Measurements from ENCODE around the gene CERK. TPM values are rescaled to one million over a fixed set of nuclear protein-coding genes. Genes with fewer than 3 reads are reported as not detected.

The CERK gene
- total and polyA plus RNA-seq, 7 donors = 13.0 to 38.1 (median 26.9) TPM

GRCh38 chr22:46748908-46749675, 11.0 kb upstream of the CERK start:
- 63 to 74% (median 64%) methylated on average over 14 to 15 of the region's 15 CpGs for whole genome bisulfite sequencing, 3 donors
- H3K27me3 ChIP-seq (ENCODE audit: insufficient read depth in 3 of 3, low read length in 2 of 3) = no peaks in the 10 kb centered on the region
- no peak overlapping the region for H3K4me3 ChIP-seq
- intact Hi-C loops (cut with DNase I) = no loop called here
- peaks cover 45% of the 10 kb centered on the region for H3K4me1 ChIP-seq
- ATAC-seq (no peak), DNase-seq (no peak)
- H3K36me3 ChIP-seq (ENCODE audit: insufficient read depth in 1 of 2, low read depth in 1 of 2) = no peaks in the 10 kb centered on the region
- peak overlapping the region; percentile 76 for H3K27ac ChIP-seq
- TF ChIP-seq CTCF (IDR thresholded peaks at IDR 0.05) = no peak
- no peaks in the 10 kb centered on the region for H3K9me3 ChIP-seq

- peak overlapping the region; percentile 76 for H3K27ac ChIP-seq
- 74 to 88% (median 81%) methylated on average over 20 of the region's 20 CpGs for WGBS, 3 donors
These were observed 10.3 kb upstream of the CERK start for GRCh38 chr22:46748206-46748907.

GRCh38 chr22:46747646-46748045, 9.6 kb upstream of the CERK start:
- Histone ChIP-seq H3K9me3 (no peaks in the 10 kb centered on the region), H3K27ac (peak overlapping the region; percentile 76), H3K4me1 (peaks cover 30% of the 10 kb centered on the region), H3K36me3 (ENCODE audit: insufficient read depth in 1 of 2, low read depth in 1 of 2) (no peaks in the 10 kb centered on the region), H3K27me3 (ENCODE audit: insufficient read depth in 3 of 3, low read length in 2 of 3) (no peaks in the 10 kb centered on the region), H3K4me3 (no peak overlapping the region)
- ATAC-seq (peak; percentile 88 to 95 (median 90)), DNase-seq (peak; percentile 57 to 80)
- whole genome bisulfite sequencing, 3 donors = 30 to 47% (median 32%) methylated on average over 8 of the region's 8 CpGs
- TF ChIP-seq CTCF (IDR thresholded peaks at IDR 0.05) = no peak
- intact Hi-C loops (cut with DNase I) = no loop called here

More at GRCh38 chr22:46748206-46748907, 10.3 kb upstream of the CERK start:
- intact Hi-C loops (cut with DNase I) = no loop called here
- peak; percentile 4 to 6 (median 4) for ATAC-seq
- TF ChIP-seq CTCF (IDR thresholded peaks at IDR 0.05) = no peak
- H3K4me1 ChIP-seq = peaks cover 37% of the 10 kb centered on the region
- H3K9me3 ChIP-seq = no peaks in the 10 kb centered on the region
- peak in 1 of 2 donors; percentile 5 for DNase-seq
- no peaks in the 10 kb centered on the region for H3K27me3 ChIP-seq (ENCODE audit: insufficient read depth in 3 of 3, low read length in 2 of 3)
- H3K4me3 ChIP-seq = no peak overlapping the region
- H3K36me3 ChIP-seq (ENCODE audit: insufficient read depth in 1 of 2, low read depth in 1 of 2) = no peaks in the 10 kb centered on the region

GRCh38 chr22:46746620-46747019, 8.6 kb upstream of the CERK start:
- Histone ChIP-seq H3K4me3 (no peak overlapping the region), H3K9me3 (no peaks in the 10 kb centered on the region), H3K36me3 (ENCODE audit: insufficient read depth in 1 of 2, low read depth in 1 of 2) (no peaks in the 10 kb centered on the region), H3K27me3 (ENCODE audit: insufficient read depth in 3 of 3, low read length in 2 of 3) (no peaks in the 10 kb centered on the region), H3K4me1 (peaks cover 29% of the 10 kb centered on the region), H3K27ac (no peak overlapping the region)
- no peak for ATAC-seq
- no peak for DNase-seq
- WGBS, 3 donors = 79 to 94% (median 84%) methylated on average over 11 of the region's 11 CpGs
- no peak for TF ChIP-seq CTCF (IDR thresholded peaks at IDR 0.05)
- intact Hi-C loops (cut with DNase I) = no loop called here

All from psoas muscle (tissue), 8 donors.